Immature natural killer cell (primary cell): ENCODE data around the gene SERPINA4. TPM values are rescaled to one million over a fixed set of nuclear protein-coding genes. Genes with fewer than 3 reads are reported as not detected.
"Not testable (repeated sequence)": the region's sequence is repeated elsewhere in the genome, so short reads cannot be mapped to it uniquely, and the experiment has no call there.

Experiments
- DNase-seq, 3 donors: peaks; one replicate each; pipeline ENCODE4 v3.0.0; 2022; ENCODE audit warnings: mixed read lengths in 1 of 3
- H3K27ac Mint-ChIP-seq, 6 donors: one replicate each; pipeline ENCODE4 v1.8.0; 2020; ENCODE audit warnings: mixed read lengths in 6 of 6, mild to moderate bottlenecking in 5 of 6, inconsistent platforms in 4 of 6, moderate library complexity in 3 of 6
- H3K27me3 Mint-ChIP-seq, 3 donors: one replicate each; pipeline ENCODE4 v1.8.0; 2020 to 2021; ENCODE audit warnings: low read depth in 3 of 3, mild to moderate bottlenecking in 3 of 3, mixed read lengths in 3 of 3, moderate library complexity in 3 of 3, inconsistent platforms in 1 of 3
- H3K36me3 Mint-ChIP-seq, 3 donors: one replicate each; pipeline ENCODE4 v1.8.0; 2020; ENCODE audit warnings: mixed read lengths in 3 of 3, inconsistent platforms in 2 of 3, mild to moderate bottlenecking in 2 of 3
- H3K4me1 Mint-ChIP-seq, 2 donors: one replicate each; pipeline ENCODE4 v1.8.0; 2020; ENCODE audit warnings: inconsistent platforms in 2 of 2, mild to moderate bottlenecking in 2 of 2, mixed read lengths in 2 of 2, moderate library complexity in 1 of 2
- H3K4me3 Mint-ChIP-seq, 5 donors: one replicate each; pipeline ENCODE4 v1.8.0; 2020; ENCODE audit warnings: mild to moderate bottlenecking in 5 of 5, mixed read lengths in 5 of 5, inconsistent platforms in 3 of 5, moderate library complexity in 3 of 5
- H3K9me3 Mint-ChIP-seq, 6 donors: one replicate each; pipeline ENCODE4 v1.8.0; 2020; ENCODE audit warnings: mild to moderate bottlenecking in 6 of 6, mixed read lengths in 6 of 6, inconsistent platforms in 4 of 6, moderate library complexity in 3 of 6
- polyA plus RNA-seq, 3 donors: library from polyadenylated mRNA; unstranded; fragments of 300-500 nt; fragmentation: Illumina TruSeq; gene quantifications; one replicate each; pipeline ENCODE4 v1.2.3, GENCODE V29; 2021

The SERPINA4 gene
- polyA plus RNA-seq, 3 donors from 2014 or later: not detected

- H3K27ac Mint-ChIP-seq: no peak overlapping the region
- no peaks in the 10 kb centered on the region for H3K4me1 Mint-ChIP-seq
- no peak overlapping the region for H3K4me3 Mint-ChIP-seq
- H3K9me3 Mint-ChIP-seq: peaks cover 0 to 3% (median 0%) of the 10 kb centered on the region in 6 donors
- no peaks in the 10 kb centered on the region for H3K36me3 Mint-ChIP-seq
- DNase-seq: no peak
- peaks cover 0 to 16% (median 6%) of the 10 kb centered on the region in 3 donors for H3K27me3 Mint-ChIP-seq
Observed at GRCh38 chr14:94568186-94568585, 6.9 kb downstream of the SERPINA4 start.

- no peak for DNase-seq
- H3K4me1 Mint-ChIP-seq: no peaks in the 10 kb centered on the region
- peaks cover 0 to 16% (median 8%) of the 10 kb centered on the region in 3 donors for H3K27me3 Mint-ChIP-seq
- no peak overlapping the region for H3K27ac Mint-ChIP-seq
- no peaks in the 10 kb centered on the region for H3K36me3 Mint-ChIP-seq
- peaks cover 0 to 3% (median 0%) of the 10 kb centered on the region in 6 donors for H3K9me3 Mint-ChIP-seq
- no peak overlapping the region for H3K4me3 Mint-ChIP-seq
Observed at GRCh38 chr14:94569381-94570001, 8.2 kb downstream of the SERPINA4 start.

DNA sequence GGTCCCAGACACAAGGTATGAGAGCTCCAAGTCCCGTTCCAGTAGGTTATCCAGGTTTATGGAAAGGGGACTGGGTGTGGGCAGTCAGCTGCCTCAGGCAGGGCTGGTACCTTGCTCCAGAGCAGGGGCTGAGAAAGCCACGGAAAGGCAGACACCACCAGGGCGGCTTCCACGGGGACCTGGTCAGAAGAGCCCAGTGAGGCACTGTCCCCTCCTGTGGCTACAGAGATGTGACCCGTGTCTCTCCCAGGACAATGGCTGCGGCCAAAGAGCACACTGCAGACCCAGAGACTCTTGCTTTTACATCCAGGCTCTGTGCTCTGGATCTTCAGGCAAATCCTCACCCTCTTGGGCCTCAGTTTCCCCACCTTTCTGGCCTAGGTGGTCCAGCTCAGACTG is 8.8 kb downstream of the SERPINA4 start:
- Mint-ChIP-seq H3K4me1 (no peaks in the 10 kb centered on the region), H3K36me3 (no peaks in the 10 kb centered on the region), H3K9me3 (peaks cover 0 to 3% (median 0%) of the 10 kb centered on the region in 6 donors), H3K27ac (no peak overlapping the region), H3K27me3 (peaks cover 0 to 17% (median 8%) of the 10 kb centered on the region in 3 donors), H3K4me3 (no peak overlapping the region)
- DNase-seq: no peak

- Mint-ChIP-seq H3K36me3 (no peaks in the 10 kb centered on the region), H3K27me3 (peaks cover 0 to 17% (median 8%) of the 10 kb centered on the region in 3 donors), H3K4me1 (no peaks in the 10 kb centered on the region), H3K4me3 (no peak overlapping the region), H3K27ac (no peak overlapping the region), H3K9me3 (peaks cover 0 to 3% (median 0%) of the 10 kb centered on the region in 6 donors)
- DNase-seq: no peak
Observed at GRCh38 chr14:94570440-94570839, 9.2 kb downstream of the SERPINA4 start.

GRCh38 chr14:94571395-94571794 is 10.2 kb downstream of the SERPINA4 start:
- H3K27ac Mint-ChIP-seq: no peak overlapping the region
- no peak for DNase-seq

GRCh38 chr14:94571950-94572349 is 10.7 kb downstream of the SERPINA4 start:
- Mint-ChIP-seq H3K4me1 (no peaks in the 10 kb centered on the region), H3K36me3 (no peaks in the 10 kb centered on the region), H3K27ac (no peak overlapping the region), H3K27me3 (peaks cover 0 to 14% (median 3%) of the 10 kb centered on the region in 3 donors), H3K4me3 (no peak overlapping the region), H3K9me3 (peaks cover 0 to 3% (median 0%) of the 10 kb centered on the region in 6 donors)
- no peak for DNase-seq

More at GRCh38 chr14:94571395-94571794, 10.2 kb downstream of the SERPINA4 start:
- Mint-ChIP-seq H3K9me3 (peaks cover 0 to 3% (median 0%) of the 10 kb centered on the region in 6 donors), H3K4me1 (no peaks in the 10 kb centered on the region), H3K4me3 (no peak overlapping the region), H3K36me3 (no peaks in the 10 kb centered on the region), H3K27me3 (peaks cover 0 to 14% (median 5%) of the 10 kb centered on the region in 3 donors)

GRCh38 chr14:94572637-94573303 is 11.5 kb downstream of the SERPINA4 start:
- Mint-ChIP-seq H3K36me3 (no peaks in the 10 kb centered on the region), H3K27ac (no peak overlapping the region), H3K9me3 (peaks cover 0 to 3% (median 0%) of the 10 kb centered on the region in 6 donors), H3K27me3 (peaks cover 0 to 14% (median 3%) of the 10 kb centered on the region in 3 donors), H3K4me1 (no peaks in the 10 kb centered on the region), H3K4me3 (no peak overlapping the region)
- DNase-seq: no peak

- H3K4me1 Mint-ChIP-seq: no peaks in the 10 kb centered on the region
- peaks cover 0 to 3% (median 0%) of the 10 kb centered on the region in 6 donors for H3K9me3 Mint-ChIP-seq
- H3K27ac Mint-ChIP-seq: no peak overlapping the region
- no peak for DNase-seq
- peaks cover 0 to 9% (median 3%) of the 10 kb centered on the region in 3 donors for H3K27me3 Mint-ChIP-seq
- no peak overlapping the region for H3K4me3 Mint-ChIP-seq
- no peaks in the 10 kb centered on the region for H3K36me3 Mint-ChIP-seq
Observed at GRCh38 chr14:94573475-94574277, 12.4 kb downstream of the SERPINA4 start.

GRCh38 chr14:94574336-94574735 is 13.1 kb downstream of the SERPINA4 start:
- Mint-ChIP-seq H3K4me3 (no peak overlapping the region), H3K9me3 (peaks cover 0 to 3% (median 0%) of the 10 kb centered on the region in 6 donors), H3K27ac (no peak overlapping the region), H3K36me3 (no peaks in the 10 kb centered on the region), H3K4me1 (no peaks in the 10 kb centered on the region), H3K27me3 (peaks cover 0 to 4% (median 3%) of the 10 kb centered on the region in 3 donors)
- DNase-seq: no peak

DNA sequence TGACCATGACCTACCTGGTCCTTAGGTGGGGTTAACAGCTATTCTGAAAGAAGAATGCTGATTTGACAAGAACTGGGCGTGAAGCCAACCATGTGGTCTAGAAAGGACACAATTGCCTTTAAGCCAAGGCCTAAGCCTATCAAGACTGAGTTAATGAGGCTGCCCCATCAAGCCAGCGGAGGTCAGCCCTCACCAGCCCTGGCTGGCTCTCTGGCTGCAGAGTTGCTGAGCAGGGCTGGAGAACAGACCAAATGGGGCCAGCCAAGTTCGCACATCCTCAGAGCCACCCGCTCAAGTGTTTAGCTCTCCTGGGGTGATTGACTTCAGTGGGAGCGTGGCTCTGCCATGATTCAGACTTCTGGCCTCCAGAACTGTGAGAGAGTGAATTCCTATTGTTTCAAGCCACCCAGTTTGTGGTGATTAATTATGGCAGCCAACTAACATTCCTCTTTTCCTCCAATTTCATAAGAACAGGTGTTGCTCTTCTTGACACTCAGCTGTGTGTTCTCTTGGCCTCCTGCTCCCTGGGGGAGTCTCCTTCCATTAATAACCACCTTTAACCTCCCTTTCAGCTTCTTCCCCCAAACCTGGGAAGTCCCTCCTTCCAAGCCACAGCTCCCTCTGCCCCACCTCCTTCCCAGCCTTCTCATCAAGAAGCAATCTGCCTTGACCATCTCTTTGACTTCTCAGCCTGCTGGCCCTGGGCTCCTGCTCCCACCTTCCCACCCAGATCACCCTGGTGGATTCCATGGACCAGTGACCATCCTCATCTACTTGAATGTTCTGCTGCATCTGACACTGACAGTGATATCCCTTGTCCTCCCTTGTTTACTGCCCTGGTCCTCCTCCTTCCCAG is 14.7 kb downstream of the SERPINA4 start:
- Mint-ChIP-seq H3K27me3 (peaks cover 2 to 4% (median 3%) of the 10 kb centered on the region in 3 donors), H3K4me3 (no peak overlapping the region), H3K9me3 (peaks cover 0 to 2% (median 0%) of the 10 kb centered on the region in 6 donors), H3K36me3 (no peaks in the 10 kb centered on the region), H3K27ac (no peak overlapping the region), H3K4me1 (no peaks in the 10 kb centered on the region)
- no peak for DNase-seq

- not testable (repeated sequence) for H3K4me3 Mint-ChIP-seq, H3K27me3 Mint-ChIP-seq, DNase-seq, H3K9me3 Mint-ChIP-seq, H3K36me3 Mint-ChIP-seq, H3K27ac Mint-ChIP-seq, H3K4me1 Mint-ChIP-seq
Observed at GRCh38 chr14:94577472-94577871, 16.2 kb downstream of the SERPINA4 start.

- no peaks in the 10 kb centered on the region for H3K4me1 Mint-ChIP-seq
Observed at GRCh38 chr14:94578712-94579111, 17.5 kb downstream of the SERPINA4 start.

More at GRCh38 chr14:94578712-94579111, 17.5 kb downstream of the SERPINA4 start:
- Mint-ChIP-seq H3K27ac (no peak overlapping the region), H3K4me3 (no peak overlapping the region), H3K27me3 (peaks cover 1 to 2% (median 2%) of the 10 kb centered on the region in 3 donors), H3K36me3 (no peaks in the 10 kb centered on the region), H3K9me3 (no peaks in the 10 kb centered on the region)
- no peak for DNase-seq
